Measurements from ENCODE around the gene CPNE9. TPM values are rescaled to one million over a fixed set of nuclear protein-coding genes. Genes with fewer than 3 reads are reported as not detected.
A peak's percentile ranks its signal among the peaks of the same experiment; 100 is the strongest.

The CPNE9 gene
- total RNA-seq, 1 experiment from 2014 or later, result 0.38 TPM

DNA sequence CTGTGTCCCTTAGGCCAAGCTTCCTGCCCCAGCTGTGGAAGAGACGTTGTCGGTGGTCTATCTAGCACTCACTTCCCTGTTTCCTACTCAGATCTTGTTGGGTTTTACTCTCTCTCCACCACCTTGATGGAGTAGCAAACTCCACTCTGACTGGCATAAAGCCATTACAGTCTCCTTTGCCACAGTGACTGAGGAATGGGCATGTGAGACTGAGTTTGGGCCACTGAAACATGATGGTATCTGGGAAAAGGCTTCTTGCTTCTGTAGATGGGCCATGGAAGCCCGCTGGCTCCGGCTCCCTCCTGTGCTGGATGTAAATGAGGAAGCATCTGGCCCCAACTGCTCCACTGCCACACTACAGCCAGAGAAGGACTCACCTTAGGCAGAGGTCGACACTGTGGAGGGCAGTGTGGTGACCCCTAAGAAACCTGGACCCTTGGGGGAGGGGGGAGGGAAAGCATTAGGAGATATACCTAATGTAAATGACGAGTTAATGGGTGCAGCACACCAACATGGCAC lies 75.5 kb downstream of the CPNE9 start:
- Histone ChIP-seq H3K4me3 (ENCODE audit: insufficient read depth, low read depth, low read length) (no peak overlapping the region), H3K27me3 (ENCODE audit: control insufficient read depth, insufficient read depth, low read length) (no peaks in the 10 kb centered on the region), H3K36me3 (replicated peaks; ENCODE audit: control insufficient read depth, insufficient read depth, low read length) (peaks cover 12% of the 10 kb centered on the region)
- peak; percentile 65 for DNase-seq

Other genes with a start within 250 kb of the CPNE9 start
- gene LHFPL4, start 150.0 kb upstream of the CPNE9 start, total RNA-seq (2014; rRNA removed; shearing (Covaris generic)), result 14.6 and 16.1 TPM in 2 replicates
- gene MTMR14, start 54.3 kb upstream of the CPNE9 start, total RNA-seq (2014; rRNA removed; shearing (Covaris generic)), result 42.9 and 53.4 TPM in 2 replicates
- 21.1 and 24.0 TPM in 2 replicates for gene BRPF1, start 27.9 kb downstream of the CPNE9 start, total RNA-seq (2014; rRNA removed; shearing (Covaris generic))
- 17.7 and 29.3 TPM in 2 replicates for gene OGG1, start 46.1 kb downstream of the CPNE9 start, total RNA-seq (2014; rRNA removed; shearing (Covaris generic))
- 5.1 and 10.7 TPM in 2 replicates for gene CAMK1, start 66.1 kb downstream of the CPNE9 start, total RNA-seq (2014; rRNA removed; shearing (Covaris generic))
- 76.0 and 79.6 TPM in 2 replicates for gene TADA3, start 88.6 kb downstream of the CPNE9 start, total RNA-seq (2014; rRNA removed; shearing (Covaris generic))
- gene ARPC4, start 89.2 kb downstream of the CPNE9 start, total RNA-seq (2014; rRNA removed; shearing (Covaris generic)), result 207 and 239 TPM in 2 replicates
- gene TTLL3, start 106.4 kb downstream of the CPNE9 start, total RNA-seq (2014; rRNA removed; shearing (Covaris generic)), result 3.7 and 7.4 TPM in 2 replicates
- gene RPUSD3, start 140.2 kb downstream of the CPNE9 start, total RNA-seq (2014; rRNA removed; shearing (Covaris generic)), result 117 and 131 TPM in 2 replicates
- gene CIDEC, start 176.4 kb downstream of the CPNE9 start, total RNA-seq (2014; rRNA removed; shearing (Covaris generic)), result not detected in 2 replicates
- 15.0 and 15.1 TPM in 2 replicates for gene JAGN1, start 186.8 kb downstream of the CPNE9 start, total RNA-seq (2014; rRNA removed; shearing (Covaris generic))
- gene IL17RE, start 199.0 kb downstream of the CPNE9 start, total RNA-seq (2014; rRNA removed; shearing (Covaris generic)), result 1.5 and 1.9 TPM in 2 replicates
- 11.6 and 15.3 TPM in 2 replicates for gene IL17RC, start 213.3 kb downstream of the CPNE9 start, total RNA-seq (2014; rRNA removed; shearing (Covaris generic))
- gene CRELD1, start 230.0 kb downstream of the CPNE9 start, total RNA-seq (2014; rRNA removed; shearing (Covaris generic)), result 22.2 and 30.2 TPM in 2 replicates
- 5.3 and 6.8 TPM in 2 replicates for gene PRRT3, start 248.6 kb downstream of the CPNE9 start, total RNA-seq (2014; rRNA removed; shearing (Covaris generic))

All from H7 (cell line).